ENCODE data around the gene ADAMTS6.

The ADAMTS6 gene

GRCh38 chr5:65100911-65101631 is 380.6 kb downstream of the ADAMTS6 start:
- DNase-seq, result no peak

Measured in stimulated activated CD4-positive, alpha-beta T cell treated with anti-CD3 and anti-CD28 coated beads, Interleukin-4, amount 100 ng/mL, for 4 hours (primary cell).